Activated CD4-positive, alpha-beta T cell treated with anti-CD3 and anti-CD28 coated beads, Interleukin-2, amount 10 ng/mL, durations not matched to agents 7 days and 5 days (primary cell): ENCODE measurements around the gene ACTN2. TPM values are rescaled to one million over a fixed set of nuclear protein-coding genes. Genes with fewer than 3 reads are reported as not detected.

Experiments
- CTCF ChIA-PET: fragments of 350-600 bp; sonication (Branson Sonifier 250); formaldehyde crosslinking; loops from one replicate; lab custom pipeline; 2021; ENCODE audit warnings: antibody characterized with exemption; lab: Charles Lee
- POLR2A ChIA-PET: fragments of 350-600 bp; sonication (Branson Sonifier 250); formaldehyde crosslinking; loops from one replicate; lab custom pipeline; 2021; ENCODE audit warnings: antibody characterized with exemption; lab: Charles Lee
- DNase-seq: peaks from one replicate; pipeline ENCODE4 v3.0.0-alpha.2; 2020
- H3K27ac Mint-ChIP-seq: one replicate; pipeline ENCODE4 v1.8.0; 2021; ENCODE audit warnings: mild to moderate bottlenecking, moderate library complexity, mixed read lengths
- H3K27me3 Mint-ChIP-seq: one replicate; pipeline ENCODE4 v1.8.0; 2021; ENCODE audit warnings: mixed read lengths
- H3K36me3 Mint-ChIP-seq: one replicate; pipeline ENCODE4 v1.8.0; 2021; ENCODE audit warnings: low read depth, mixed read lengths
- H3K4me1 Mint-ChIP-seq: one replicate; pipeline ENCODE4 v1.8.0; 2021; ENCODE audit warnings: mixed read lengths
- H3K4me3 Mint-ChIP-seq: one replicate; pipeline ENCODE4 v1.8.0; 2021; ENCODE audit warnings: mild to moderate bottlenecking, moderate library complexity, mixed read lengths
- H3K9me3 Mint-ChIP-seq: one replicate; pipeline ENCODE4 v1.8.0; 2021; ENCODE audit warnings: mixed read lengths
- total RNA-seq, 2 experiments: library from RNA; stranded (reverse); gene quantifications; one replicate each; pipeline ENCODE4 v1.2.3, GENCODE V29; 2021

Gene ACTN2
- total RNA-seq, 2 experiments from 2014 or later, result not detected

DNA sequence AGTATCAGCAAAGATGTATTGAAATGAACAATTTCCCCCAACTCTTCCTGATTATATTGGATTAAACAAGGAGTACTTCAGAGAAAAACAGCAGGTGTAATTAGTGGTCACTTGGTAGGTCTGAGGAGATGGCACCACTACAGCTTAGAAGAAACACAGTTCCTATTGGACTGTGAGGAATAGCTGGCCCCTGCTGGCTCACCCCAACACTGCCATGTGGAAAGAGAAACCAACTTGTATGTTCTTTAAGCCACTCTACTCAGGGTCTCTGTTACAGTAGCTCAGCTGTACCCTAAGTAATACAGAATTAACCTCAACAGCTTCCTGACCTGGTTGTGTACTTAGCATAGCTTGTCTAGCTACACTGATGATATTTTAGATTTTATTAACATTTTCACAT lies 82.3 kb downstream of the ACTN2 start:
- Mint-ChIP-seq H3K9me3 (no peaks in the 10 kb centered on the region), H3K36me3 (no peaks in the 10 kb centered on the region), H3K4me1 (no peaks in the 10 kb centered on the region), H3K27me3 (peaks cover 16% of the 10 kb centered on the region), H3K27ac (no peak overlapping the region), H3K4me3 (no peak overlapping the region)
- CTCF ChIA-PET, result interaction anchor here (0.6 to 1.7 kb wide), 4 partner anchors 18 to 90 kb away, joined by 3 to 4 read pairs (median 4); partner anchors contain the start of gene MTR
- DNase-seq, result no peak
- POLR2A ChIA-PET, result no interaction called here

DNA sequence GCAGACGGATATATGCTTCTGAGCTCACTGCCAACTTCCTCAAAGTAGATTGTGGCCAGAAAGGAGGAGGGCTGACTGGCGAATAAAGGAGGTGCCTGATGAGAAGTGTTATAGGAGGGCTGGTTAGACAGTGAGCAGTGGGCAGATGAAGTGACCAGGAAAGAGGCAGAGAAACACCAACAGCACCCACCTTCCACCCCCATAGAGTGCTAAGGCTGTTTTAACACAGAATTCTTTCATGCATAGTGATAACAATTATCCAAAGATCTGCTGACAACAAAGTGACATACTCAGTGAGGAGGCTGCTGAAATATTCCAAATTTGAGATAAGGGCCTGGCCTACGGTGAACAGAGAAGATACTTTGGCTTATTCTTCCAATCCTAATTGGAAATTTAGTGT lies 87.6 kb downstream of the ACTN2 start:
- Mint-ChIP-seq H3K27me3 (peaks cover 22% of the 10 kb centered on the region), H3K9me3 (peaks cover 2% of the 10 kb centered on the region), H3K36me3 (no peaks in the 10 kb centered on the region), H3K27ac (no peak overlapping the region), H3K4me1 (no peaks in the 10 kb centered on the region), H3K4me3 (no peak overlapping the region)
- CTCF ChIA-PET, result no interaction called here
- no peak for DNase-seq
- POLR2A ChIA-PET, result no interaction called here

- Mint-ChIP-seq H3K9me3 (peaks cover 8% of the 10 kb centered on the region), H3K4me3 (no peak overlapping the region), H3K27me3 (peaks cover 23% of the 10 kb centered on the region), H3K4me1 (no peaks in the 10 kb centered on the region), H3K27ac (no peak overlapping the region), H3K36me3 (no peaks in the 10 kb centered on the region)
- no peak for DNase-seq
- ChIA-PET CTCF (no interaction called here), POLR2A (no interaction called here)
Measured at GRCh38 chr1:236774926-236775325, 88.6 kb downstream of the ACTN2 start.

GRCh38 chr1:236779312-236779711 lies 93.0 kb downstream of the ACTN2 start:
- no peaks in the 10 kb centered on the region for H3K4me1 Mint-ChIP-seq
- ChIA-PET CTCF (no interaction called here), POLR2A (no interaction called here)
- H3K36me3 Mint-ChIP-seq, result no peaks in the 10 kb centered on the region
- no peak overlapping the region for H3K27ac Mint-ChIP-seq
- DNase-seq, result no peak
- H3K27me3 Mint-ChIP-seq, result peaks cover 26% of the 10 kb centered on the region
- no peak overlapping the region for H3K4me3 Mint-ChIP-seq
- peaks cover 8% of the 10 kb centered on the region for H3K9me3 Mint-ChIP-seq

GRCh38 chr1:236785477-236785876 lies 99.2 kb downstream of the ACTN2 start:
- POLR2A ChIA-PET, result no interaction called here
- DNase-seq, result no peak
- Mint-ChIP-seq H3K9me3 (no peaks in the 10 kb centered on the region), H3K4me3 (no peak overlapping the region), H3K36me3 (no peaks in the 10 kb centered on the region), H3K4me1 (no peaks in the 10 kb centered on the region), H3K27ac (no peak overlapping the region), H3K27me3 (peaks cover 14% of the 10 kb centered on the region)
- CTCF ChIA-PET, result interaction anchor here (0.6 to 1.5 kb wide), 2 partner anchors 9 to 503 kb away, joined by 3 to 4 read pairs; partner anchors contain the start of gene MTR

DNA sequence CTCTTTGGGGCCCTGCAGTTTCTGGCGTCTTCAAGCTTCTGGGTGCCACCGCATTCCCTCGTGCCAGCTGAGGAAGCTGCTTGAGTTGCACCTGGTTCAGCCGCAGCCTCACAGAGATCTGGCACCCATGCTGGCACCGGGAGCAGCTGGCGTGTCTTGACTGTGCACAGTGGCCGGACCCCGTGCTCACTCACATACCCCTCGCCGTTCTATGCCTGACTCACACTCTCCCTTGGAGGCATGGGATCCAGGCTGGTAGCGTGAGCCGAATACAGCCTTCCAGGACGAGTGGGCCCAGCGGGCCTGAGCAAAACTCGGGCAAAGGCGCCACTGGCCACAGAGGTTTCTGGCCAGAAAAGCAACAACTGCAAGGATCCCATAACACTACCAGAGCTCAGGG lies 100.2 kb downstream of the ACTN2 start:
- Mint-ChIP-seq H3K27me3 (peaks cover 10% of the 10 kb centered on the region), H3K27ac (no peak overlapping the region), H3K4me1 (no peaks in the 10 kb centered on the region), H3K9me3 (no peaks in the 10 kb centered on the region), H3K4me3 (no peak overlapping the region), H3K36me3 (no peaks in the 10 kb centered on the region)
- CTCF ChIA-PET, result interaction anchor here (1.4 to 1.5 kb wide), 2 partner anchors 8 to 18 kb away, joined by 3 to 4 read pairs; partner anchors contain the start of gene MTR
- POLR2A ChIA-PET, result no interaction called here
- no peak for DNase-seq

DNA sequence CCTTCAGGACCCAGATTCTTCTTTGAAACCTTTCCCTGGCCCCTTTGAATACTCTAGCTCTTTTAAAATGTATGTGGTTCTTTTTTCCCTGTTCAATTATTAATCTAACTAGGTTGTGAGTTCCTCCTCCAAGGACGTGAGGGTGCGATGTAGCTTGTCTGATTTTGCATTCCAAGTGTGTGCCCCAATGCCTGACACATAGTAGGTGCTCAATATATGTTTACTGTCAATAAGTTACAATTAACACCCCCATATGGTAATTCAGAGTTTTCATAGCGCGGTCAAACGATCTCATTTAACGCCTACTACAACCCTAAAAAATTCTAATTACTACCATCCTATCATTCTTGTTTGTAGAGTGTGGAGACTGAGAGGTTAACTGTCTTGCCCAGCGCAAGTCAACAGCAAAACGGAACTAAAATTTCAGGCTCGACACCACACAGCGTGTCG lies 108.3 kb downstream of the ACTN2 start:
- Mint-ChIP-seq H3K27me3 (peaks cover 6% of the 10 kb centered on the region), H3K36me3 (peaks cover 4% of the 10 kb centered on the region), H3K4me1 (peaks cover 25% of the 10 kb centered on the region), H3K9me3 (no peaks in the 10 kb centered on the region), H3K27ac (peak overlapping the region; percentile 100), H3K4me3 (peak overlapping the region; percentile 94)
- no peak for DNase-seq
- ChIA-PET CTCF (interaction anchor here (0.8 to 2.0 kb wide), 6 partner anchors 8 to 35 kb away, joined by 3 to 7 read pairs (median 4); no protein-coding TSS in a partner anchor), POLR2A (no interaction called here)

DNA sequence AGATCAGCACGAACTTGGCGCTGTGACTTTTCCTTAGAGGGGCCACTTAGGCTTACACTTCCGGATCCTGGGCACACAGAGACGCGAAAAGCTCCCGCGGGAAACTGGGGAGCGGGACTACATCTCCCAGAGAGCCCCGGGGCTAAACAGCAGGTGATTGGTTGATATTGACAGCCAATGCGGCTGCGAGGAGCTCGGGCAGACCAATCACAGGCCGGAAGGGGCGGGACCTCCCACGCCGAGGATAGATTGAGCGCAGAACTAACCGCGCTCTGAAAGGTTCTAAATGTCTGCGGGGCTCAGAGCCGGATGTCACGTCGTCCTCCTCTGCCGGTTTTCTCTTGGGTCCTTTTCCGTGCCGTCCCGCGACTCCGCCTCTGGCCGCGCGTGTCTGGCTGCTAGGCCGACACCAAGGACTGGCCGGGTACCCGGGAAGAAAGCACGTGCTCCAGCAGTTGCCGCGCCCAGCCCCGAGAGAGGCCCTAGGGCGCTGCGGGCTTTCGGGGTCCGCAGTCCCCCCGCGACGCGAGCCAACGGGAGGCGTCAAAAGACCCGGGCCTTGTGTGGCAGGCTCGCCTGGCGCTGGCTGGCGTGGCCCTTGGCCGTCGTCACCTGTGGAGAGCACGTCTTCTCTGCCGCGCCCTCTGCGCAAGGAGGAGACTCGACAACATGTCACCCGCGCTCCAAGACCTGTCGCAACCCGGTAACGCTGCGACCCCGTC lies 108.9 kb downstream of the ACTN2 start, which contains the start of gene MTR:
Gene MTR, plus strand, starts transcription at position 258 of the 722 bp plus-strand sequence. Its CDS starts 412 bp downstream, at position 670.
- H3K4me3 Mint-ChIP-seq, result peak within 1 kb of the TSS; percentile 94
- H3K36me3 Mint-ChIP-seq, result peaks cover 7% of the 10 kb centered on the region
- ChIA-PET CTCF (interaction anchor here (0.8 to 2.0 kb wide), 6 partner anchors 9 to 36 kb away, joined by 3 to 7 read pairs (median 4); no protein-coding TSS in a partner anchor), POLR2A (no interaction called here)
- peak within 1 kb of the TSS; percentile 100 for H3K27ac Mint-ChIP-seq
- peaks cover 30% of the 10 kb centered on the region for H3K4me1 Mint-ChIP-seq
- H3K9me3 Mint-ChIP-seq, result no peaks in the 10 kb centered on the region
- peaks cover 5% of the 10 kb centered on the region for H3K27me3 Mint-ChIP-seq
- peak; percentile 98 for DNase-seq

- peak overlapping the region; percentile 100 for H3K27ac Mint-ChIP-seq
- DNase-seq, result no peak
- peaks cover 10% of the 10 kb centered on the region for H3K36me3 Mint-ChIP-seq
- ChIA-PET POLR2A (no interaction called here), CTCF (interaction anchor here (1.0 kb wide), 1 partner anchor 10 kb away, joined by 3 read pairs; no protein-coding TSS in a partner anchor)
- no peaks in the 10 kb centered on the region for H3K9me3 Mint-ChIP-seq
- H3K4me3 Mint-ChIP-seq, result peak overlapping the region; percentile 94
- peaks cover 34% of the 10 kb centered on the region for H3K4me1 Mint-ChIP-seq
- H3K27me3 Mint-ChIP-seq, result peaks cover 5% of the 10 kb centered on the region
Measured at GRCh38 chr1:236795757-236796667, 109.7 kb downstream of the ACTN2 start.

DNA sequence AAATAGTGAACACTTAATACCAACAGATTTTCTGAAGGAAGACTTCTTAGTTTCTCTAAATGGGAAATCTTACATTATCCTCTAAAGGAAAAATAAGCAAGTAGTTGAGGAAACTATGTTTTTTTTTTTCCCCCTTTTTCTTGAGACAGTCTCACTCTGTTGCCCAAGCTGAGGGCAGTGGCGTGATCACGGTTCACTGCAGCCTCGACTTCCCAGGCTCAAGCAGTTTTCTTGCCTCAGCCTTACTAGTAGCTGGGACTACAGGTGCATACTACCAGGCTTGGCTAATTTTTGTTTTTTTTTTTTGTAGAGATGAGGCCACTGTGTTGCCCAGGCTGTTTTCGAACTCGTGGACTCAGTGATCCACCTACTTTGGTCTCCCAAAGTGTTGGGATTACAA lies 112.7 kb downstream of the ACTN2 start:
- Mint-ChIP-seq H3K4me1 (peaks cover 55% of the 10 kb centered on the region), H3K4me3 (no peak overlapping the region), H3K36me3 (peaks cover 20% of the 10 kb centered on the region), H3K27me3 (no peaks in the 10 kb centered on the region), H3K9me3 (no peaks in the 10 kb centered on the region), H3K27ac (no peak overlapping the region)
- no peak for DNase-seq
- ChIA-PET POLR2A (no interaction called here), CTCF (no interaction called here)

- CTCF ChIA-PET, result interaction anchor here (0.9 kb wide), 1 partner anchor 9 kb away, joined by 3 read pairs; no protein-coding TSS in a partner anchor
- no peak for DNase-seq
- Mint-ChIP-seq H3K36me3 (peaks cover 26% of the 10 kb centered on the region), H3K27me3 (no peaks in the 10 kb centered on the region), H3K9me3 (no peaks in the 10 kb centered on the region), H3K4me3 (no peak overlapping the region), H3K27ac (peak overlapping the region; percentile 10), H3K4me1 (peaks cover 46% of the 10 kb centered on the region)
- POLR2A ChIA-PET, result no interaction called here
Measured at GRCh38 chr1:236800002-236800620, 113.8 kb downstream of the ACTN2 start.

GRCh38 chr1:236800623-236801022 lies 114.3 kb downstream of the ACTN2 start:
- Mint-ChIP-seq H3K27me3 (no peaks in the 10 kb centered on the region), H3K36me3 (peaks cover 32% of the 10 kb centered on the region), H3K4me1 (peaks cover 46% of the 10 kb centered on the region), H3K9me3 (no peaks in the 10 kb centered on the region), H3K27ac (peak overlapping the region; percentile 10), H3K4me3 (no peak overlapping the region)
- DNase-seq, result no peak
- ChIA-PET CTCF (interaction anchor here (2.7 kb wide), 1 partner anchor 10 kb away, joined by 7 read pairs; no protein-coding TSS in a partner anchor), POLR2A (no interaction called here)
